Neural progenitor cell (in vitro differentiated cells): ENCODE measurements around the gene RABIF. TPM values are rescaled to one million over a fixed set of nuclear protein-coding genes. Genes with fewer than 3 reads are reported as not detected.

Source experiments
- DNase-seq: peaks from one replicate; pipeline ENCODE4 v3.0.0-alpha.2; 2016; ENCODE audit warnings: low spot score
- H2AFZ ChIP-seq: fragments of 200-600 bp; sonication (generic); replicated peaks from 2 replicates; pipeline ENCODE4 v1.6.1; 2016; ENCODE audit warnings: antibody characterized with exemption
- H3F3A ChIP-seq: fragments of 200-600 bp; sonication (generic); 2 replicates; pipeline ENCODE4 v1.6.1; 2016; ENCODE audit warnings: antibody characterized with exemption, low read depth
- H3K27ac ChIP-seq: fragments of 200-600 bp; sonication (generic); 2 replicates; pipeline ENCODE4 v1.5.1; 2016; ENCODE audit warnings: mild to moderate bottlenecking
- H3K27me3 ChIP-seq: fragments of 200-600 bp; sonication (generic); 2 replicates; pipeline ENCODE4 v1.6.1; 2016; ENCODE audit warnings: mild to moderate bottlenecking, moderate library complexity
- H3K36me3 ChIP-seq: fragments of 200-600 bp; sonication (generic); 2 replicates; pipeline ENCODE4 v1.5.1; 2016
- H3K4me1 ChIP-seq: fragments of 200-600 bp; sonication (generic); 2 replicates; pipeline ENCODE4 v1.6.1; 2016; ENCODE audit warnings: mixed run types
- H3K4me2 ChIP-seq: fragments of 200-600 bp; sonication (generic); 2 replicates; pipeline ENCODE4 v1.6.1; 2016
- H3K4me3 ChIP-seq: fragments of 200-600 bp; sonication (generic); 2 replicates; pipeline ENCODE4 v1.5.1; 2016
- H3K79me2 ChIP-seq: fragments of 200-600 bp; sonication (generic); 2 replicates; pipeline ENCODE4 v1.6.1; 2016; ENCODE audit warnings: low read depth
- H3K9ac ChIP-seq: fragments of 200-600 bp; sonication (generic); 2 replicates; pipeline ENCODE4 v1.6.1; 2016
- H3K9me3 ChIP-seq: fragments of 200-600 bp; sonication (generic); 2 replicates; pipeline ENCODE4 v1.5.1; 2016; ENCODE audit warnings: low read depth
- H4K20me1 ChIP-seq: fragments of 200-600 bp; sonication (generic); 2 replicates; pipeline ENCODE4 v1.6.1; 2016; ENCODE audit warnings: low read depth
- H3K27ac Mint-ChIP-seq: 3 replicates; pipeline ENCODE4 v1.8.0; 2021; ENCODE audit warnings: mixed read lengths
- H3K27me3 Mint-ChIP-seq: 2 replicates; pipeline ENCODE4 v1.8.0; 2022; ENCODE audit warnings: low read depth, mild to moderate bottlenecking, inconsistent platforms, moderate library complexity, mixed read lengths; ENCODE audit not compliant: insufficient read depth
- H3K36me3 Mint-ChIP-seq: 3 replicates; pipeline ENCODE4 v1.8.0; 2021; ENCODE audit warnings: mixed read lengths
- H3K4me1 Mint-ChIP-seq: 3 replicates; pipeline ENCODE4 v1.8.0; 2021; ENCODE audit warnings: mixed read lengths
- H3K4me3 Mint-ChIP-seq: 3 replicates; pipeline ENCODE4 v1.8.0; 2021; ENCODE audit warnings: mild to moderate bottlenecking, moderate library complexity, mixed read lengths
- H3K9me3 Mint-ChIP-seq: 3 replicates; pipeline ENCODE4 v1.8.0; 2020; ENCODE audit warnings: mixed read lengths
- EZH2 ChIP-seq: fragments of 200-600 bp; sonication (generic); IDR thresholded peaks from 2 replicates; pipeline ENCODE4 v1.6.1; 2017; ENCODE audit warnings: antibody characterized with exemption, mild to moderate bottlenecking, moderate library complexity
- EZH2phosphoT487 ChIP-seq: fragments of 200-600 bp; sonication (generic); IDR thresholded peaks from 2 replicates; pipeline ENCODE4 v1.6.1; 2017; ENCODE audit warnings: antibody characterized with exemption
- total RNA-seq: library from RNA; depleted of rRNA; stranded (reverse); fragments of >200 nt; gene quantifications from 2 replicates; pipeline ENCODE4 v1.2.3, GENCODE V29; 2015; ENCODE audit warnings: low replicate concordance
- TF ChIP-seq, protein P1 (sequence below): fragments of 200-600 bp; sonication (generic); IDR thresholded peaks from 2 replicates; pipeline ENCODE4 v1.5.1; 2017; ENCODE audit warnings: antibody characterized with exemption, mild to moderate bottlenecking

RABIF gene
- total RNA-seq, 1 donor from 2014 or later: 5.8 TPM

DNA sequence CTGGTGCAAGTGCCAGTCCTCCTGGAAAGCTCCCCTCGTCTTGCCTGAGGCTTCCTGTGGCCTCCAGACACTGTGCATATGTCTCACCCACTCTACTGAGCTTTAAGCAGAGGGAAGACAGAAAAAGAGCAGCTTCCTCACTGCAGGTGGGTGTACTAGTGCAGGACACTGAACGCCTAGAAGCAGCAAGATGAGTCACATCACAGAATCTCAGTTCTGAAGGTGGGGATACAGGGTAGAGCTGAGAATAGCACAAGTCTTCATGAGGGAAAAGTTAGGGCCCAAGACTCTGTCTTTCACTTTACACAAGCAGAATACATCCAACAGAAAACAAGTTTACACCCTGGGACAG, 40.8 kb downstream of the RABIF start:
- no peaks in the 10 kb centered on the region for H3K9me3 Mint-ChIP-seq
- no peaks in the 10 kb centered on the region for H3K36me3 ChIP-seq
- H3K4me2 ChIP-seq: no peak overlapping the region
- TF ChIP-seq EZH2: no peak
- peaks cover 11% of the 10 kb centered on the region for H3F3A ChIP-seq
- H3K27me3 Mint-ChIP-seq: peaks cover 2% of the 10 kb centered on the region
- H3K27ac ChIP-seq: no peak overlapping the region
- no peaks in the 10 kb centered on the region for H3K9me3 ChIP-seq
- H3K4me3 ChIP-seq: no peak overlapping the region
- H3K36me3 Mint-ChIP-seq: no peaks in the 10 kb centered on the region
- H3K27me3 ChIP-seq: no peaks in the 10 kb centered on the region
- DNase-seq: no peak
- peaks cover 3% of the 10 kb centered on the region for H3K79me2 ChIP-seq
- no peak overlapping the region for H3K9ac ChIP-seq
- peaks cover 5% of the 10 kb centered on the region for H3K4me1 Mint-ChIP-seq
- peaks cover 3% of the 10 kb centered on the region for H3K4me1 ChIP-seq
- H3K4me3 Mint-ChIP-seq: no peak overlapping the region
- H2AFZ ChIP-seq: no peak overlapping the region
- H3K27ac Mint-ChIP-seq: no peak overlapping the region
- no peaks in the 10 kb centered on the region for H4K20me1 ChIP-seq

DNA sequence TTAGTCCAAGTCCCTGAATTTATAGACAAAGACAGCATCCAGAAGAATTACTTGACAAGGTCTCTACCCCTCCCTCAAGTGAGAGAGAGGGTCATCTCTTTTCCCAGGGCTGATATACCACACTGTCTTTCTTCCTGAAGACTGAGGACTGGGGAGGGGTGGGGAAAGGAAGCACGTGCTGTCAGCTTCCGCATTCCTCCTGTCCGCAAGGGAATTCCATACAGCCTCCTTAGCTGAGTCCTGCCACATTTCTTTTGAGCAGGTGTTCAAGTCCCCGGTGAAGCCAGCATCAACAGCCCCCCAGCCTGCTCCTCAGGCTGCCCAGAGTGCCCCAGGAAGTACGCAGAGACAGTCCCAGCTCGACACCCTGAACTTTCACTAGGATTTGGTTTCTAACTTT, 44.0 kb downstream of the RABIF start:
- Histone ChIP-seq H3K4me3 (no peak overlapping the region), H3F3A (peaks cover 6% of the 10 kb centered on the region), H3K9ac (no peak overlapping the region), H3K4me2 (no peak overlapping the region), H3K4me1 (peaks cover 10% of the 10 kb centered on the region), H3K79me2 (no peaks in the 10 kb centered on the region), H3K9me3 (no peaks in the 10 kb centered on the region), H3K27ac (no peak overlapping the region), H3K36me3 (no peaks in the 10 kb centered on the region), H4K20me1 (no peaks in the 10 kb centered on the region), H2AFZ (no peak overlapping the region), H3K27me3 (no peaks in the 10 kb centered on the region)
- Mint-ChIP-seq H3K27ac (no peak overlapping the region), H3K27me3 (peaks cover 2% of the 10 kb centered on the region), H3K4me3 (no peak overlapping the region), H3K9me3 (no peaks in the 10 kb centered on the region), H3K4me1 (peaks cover 12% of the 10 kb centered on the region), H3K36me3 (no peaks in the 10 kb centered on the region)
- DNase-seq: peak; percentile 34
- TF ChIP-seq, protein P1, sequence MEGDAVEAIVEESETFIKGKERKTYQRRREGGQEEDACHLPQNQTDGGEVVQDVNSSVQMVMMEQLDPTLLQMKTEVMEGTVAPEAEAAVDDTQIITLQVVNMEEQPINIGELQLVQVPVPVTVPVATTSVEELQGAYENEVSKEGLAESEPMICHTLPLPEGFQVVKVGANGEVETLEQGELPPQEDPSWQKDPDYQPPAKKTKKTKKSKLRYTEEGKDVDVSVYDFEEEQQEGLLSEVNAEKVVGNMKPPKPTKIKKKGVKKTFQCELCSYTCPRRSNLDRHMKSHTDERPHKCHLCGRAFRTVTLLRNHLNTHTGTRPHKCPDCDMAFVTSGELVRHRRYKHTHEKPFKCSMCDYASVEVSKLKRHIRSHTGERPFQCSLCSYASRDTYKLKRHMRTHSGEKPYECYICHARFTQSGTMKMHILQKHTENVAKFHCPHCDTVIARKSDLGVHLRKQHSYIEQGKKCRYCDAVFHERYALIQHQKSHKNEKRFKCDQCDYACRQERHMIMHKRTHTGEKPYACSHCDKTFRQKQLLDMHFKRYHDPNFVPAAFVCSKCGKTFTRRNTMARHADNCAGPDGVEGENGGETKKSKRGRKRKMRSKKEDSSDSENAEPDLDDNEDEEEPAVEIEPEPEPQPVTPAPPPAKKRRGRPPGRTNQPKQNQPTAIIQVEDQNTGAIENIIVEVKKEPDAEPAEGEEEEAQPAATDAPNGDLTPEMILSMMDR: no peak
- no peak for TF ChIP-seq EZH2
- no peak for TF ChIP-seq EZH2phosphoT487

DNA sequence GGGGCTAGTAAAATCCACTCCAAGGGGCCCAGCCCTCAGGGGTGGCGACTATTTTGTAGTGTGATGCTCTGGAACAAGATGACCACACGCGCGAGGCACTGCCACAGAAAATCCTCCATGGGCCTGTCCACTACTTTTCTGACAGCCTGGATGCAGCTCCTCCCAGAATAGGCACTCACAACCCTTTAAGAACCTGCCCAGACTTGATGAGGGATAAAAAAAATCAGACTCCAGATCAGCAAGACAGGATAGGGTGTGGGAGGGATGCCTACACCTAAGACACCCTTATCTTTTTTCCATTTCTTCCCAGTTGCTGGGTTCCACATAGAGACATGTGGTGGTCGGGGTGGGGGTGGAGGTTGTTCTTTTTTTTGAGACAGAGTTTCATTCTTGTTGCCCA, 44.7 kb downstream of the RABIF start:
- no peaks in the 10 kb centered on the region for H3K79me2 ChIP-seq
- no peak for DNase-seq
- no peak overlapping the region for H3K4me3 ChIP-seq
- Mint-ChIP-seq H3K27ac (no peak overlapping the region), H3K27me3 (peaks cover 2% of the 10 kb centered on the region), H3K9me3 (no peaks in the 10 kb centered on the region), H3K4me1 (peaks cover 12% of the 10 kb centered on the region), H3K36me3 (no peaks in the 10 kb centered on the region), H3K4me3 (no peak overlapping the region)
- H3F3A ChIP-seq: peaks cover 6% of the 10 kb centered on the region
- H2AFZ ChIP-seq: no peak overlapping the region
- H3K9ac ChIP-seq: no peak overlapping the region
- no peak overlapping the region for H3K4me2 ChIP-seq
- H3K36me3 ChIP-seq: no peaks in the 10 kb centered on the region
- no peaks in the 10 kb centered on the region for H4K20me1 ChIP-seq
- H3K27ac ChIP-seq: no peak overlapping the region
- no peaks in the 10 kb centered on the region for H3K27me3 ChIP-seq
- TF ChIP-seq, protein P1: no peak
- H3K4me1 ChIP-seq: peaks cover 10% of the 10 kb centered on the region
- H3K9me3 ChIP-seq: no peaks in the 10 kb centered on the region

DNA sequence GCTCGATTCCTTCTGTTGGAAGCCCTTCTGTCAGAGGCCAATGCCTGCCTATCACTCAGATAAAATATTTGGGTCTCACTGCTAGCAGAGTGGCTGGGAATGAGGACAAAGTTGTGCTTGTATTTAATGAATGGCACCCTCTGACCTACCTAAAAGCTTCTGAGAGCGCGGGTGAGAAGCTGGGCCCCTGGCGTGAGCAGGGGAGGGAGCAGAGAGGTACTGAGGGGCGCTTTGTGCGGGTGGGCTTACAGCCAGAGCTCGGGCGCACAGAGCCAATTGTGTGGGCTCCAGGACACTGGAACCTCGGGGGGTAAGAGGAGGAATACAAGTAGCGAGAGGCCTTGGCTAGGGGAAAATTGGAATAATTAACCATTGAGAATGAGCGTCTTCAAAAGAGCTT, 45.9 kb downstream of the RABIF start:
- H3K4me2 ChIP-seq: peak overlapping the region; percentile 60
- peaks cover 10% of the 10 kb centered on the region for H3K4me1 ChIP-seq
- H3K9me3 Mint-ChIP-seq: no peaks in the 10 kb centered on the region
- peaks cover 6% of the 10 kb centered on the region for H3F3A ChIP-seq
- H3K4me3 ChIP-seq: no peak overlapping the region
- H3K79me2 ChIP-seq: no peaks in the 10 kb centered on the region
- no peaks in the 10 kb centered on the region for H3K36me3 Mint-ChIP-seq
- peak; percentile 34 for DNase-seq
- no peak overlapping the region for H3K9ac ChIP-seq
- TF ChIP-seq EZH2phosphoT487 (no peak), EZH2 (no peak)
- TF ChIP-seq, protein P1: no peak
- H3K27me3 Mint-ChIP-seq: peaks cover 3% of the 10 kb centered on the region
- peaks cover 12% of the 10 kb centered on the region for H3K4me1 Mint-ChIP-seq
- no peak overlapping the region for H3K4me3 Mint-ChIP-seq
- H3K36me3 ChIP-seq: no peaks in the 10 kb centered on the region
- H3K27me3 ChIP-seq: no peaks in the 10 kb centered on the region
- no peaks in the 10 kb centered on the region for H4K20me1 ChIP-seq
- no peaks in the 10 kb centered on the region for H3K9me3 ChIP-seq
- no peak overlapping the region for H2AFZ ChIP-seq
- H3K27ac Mint-ChIP-seq: no peak overlapping the region
- no peak overlapping the region for H3K27ac ChIP-seq
